BLaER1 treated with 17β-estradiol and CSF1 and Interleukin-3, amounts not matched to agents 10 nM and 100 nM (cell line): ENCODE results near the gene PTPRH.

Source experiments
- H3K27ac ChIP-seq, 11 experiments: shearing (Covaris generic); formaldehyde crosslinking; 2 replicates each; pipeline ENCODE4 v1.8.1; 2022
- H3K27me3 ChIP-seq, 11 experiments: shearing (Covaris generic); formaldehyde crosslinking; 2 replicates each; pipeline ENCODE4 v1.8.1; 2022
- H3K36me3 ChIP-seq, 11 experiments: shearing (Covaris generic); formaldehyde crosslinking; 2 replicates each; pipeline ENCODE4 v1.8.1; 2022
- H3K4me1 ChIP-seq, 10 experiments: shearing (Covaris generic); formaldehyde crosslinking; 2 replicates each; pipeline ENCODE4 v1.8.1; 2022
- H3K4me2 ChIP-seq, 11 experiments: shearing (Covaris generic); formaldehyde crosslinking; 2 replicates each; pipeline ENCODE4 v1.8.1; 2022
- H3K4me3 ChIP-seq, 10 experiments: shearing (Covaris generic); formaldehyde crosslinking; 2 replicates each; pipeline ENCODE4 v1.8.1; 2022
- H3K9ac ChIP-seq, 11 experiments: shearing (Covaris generic); formaldehyde crosslinking; 2 replicates each; pipeline ENCODE4 v1.8.1; 2022
- H3K9me3 ChIP-seq, 11 experiments: shearing (Covaris generic); formaldehyde crosslinking; replicated peaks in 1 of 11; 2 replicates each; pipeline ENCODE4 v1.8.1; 2022
- H4K20me1 ChIP-seq, 11 experiments: shearing (Covaris generic); formaldehyde crosslinking; 2 replicates each; pipeline ENCODE4 v1.8.1; 2022
- Cebpa-rat ChIP-seq, 11 experiments: shearing (Covaris generic); IDR thresholded peaks; 2 replicates each; pipeline ENCODE4 v1.8.1; 2022

The PTPRH gene

GRCh38 chr19:55253842-55254624 is 44.7 kb upstream of the PTPRH start:
- Histone ChIP-seq H3K4me2 (peak overlapping the region; percentile 96 to 100 (median 99)), H3K36me3 (peaks cover 6 to 38% (median 23%) of the 10 kb centered on the region in 11 experiments; a peak in 20 of 22 replicates), H3K4me1 (peaks cover 77 to 86% (median 82%) of the 10 kb centered on the region in 10 experiments), H3K27me3 (no peaks in the 10 kb centered on the region), H3K27ac (peak overlapping the region; percentile 79 to 98 (median 96)), H3K9me3 (no peaks in the 10 kb centered on the region), H4K20me1 (peaks cover 79 to 96% (median 94%) of the 10 kb centered on the region in 11 experiments), H3K4me3 (peak overlapping the region; percentile 79 to 96 (median 93)), H3K9ac (peak overlapping the region; percentile 92 to 99 (median 97))
- no peak for TF ChIP-seq Cebpa-rat (IDR thresholded peaks at IDR 0.05)

- H3K4me2 ChIP-seq, result peak overlapping the region; percentile 96 to 100 (median 99)
- peak overlapping the region; percentile 92 to 99 (median 97) for H3K9ac ChIP-seq
- peak overlapping the region; percentile 79 to 98 (median 96); a peak in 21 of 22 replicates for H3K27ac ChIP-seq
- no peaks in the 10 kb centered on the region for H3K9me3 ChIP-seq
- no peaks in the 10 kb centered on the region for H3K27me3 ChIP-seq
- H3K36me3 ChIP-seq, result peaks cover 6 to 48% (median 32%) of the 10 kb centered on the region in 11 experiments; a peak in 21 of 22 replicates
- H3K4me3 ChIP-seq, result peak overlapping the region; percentile 79 to 96 (median 93)
- H3K4me1 ChIP-seq, result peaks cover 87 to 97% (median 92%) of the 10 kb centered on the region in 10 experiments
- TF ChIP-seq Cebpa-rat (IDR thresholded peaks at IDR 0.05), result no peak
- H4K20me1 ChIP-seq, result peaks cover 87 to 100% (median 100%) of the 10 kb centered on the region in 11 experiments
Measured at GRCh38 chr19:55252760-55253663, 43.7 kb upstream of the PTPRH start.

DNA sequence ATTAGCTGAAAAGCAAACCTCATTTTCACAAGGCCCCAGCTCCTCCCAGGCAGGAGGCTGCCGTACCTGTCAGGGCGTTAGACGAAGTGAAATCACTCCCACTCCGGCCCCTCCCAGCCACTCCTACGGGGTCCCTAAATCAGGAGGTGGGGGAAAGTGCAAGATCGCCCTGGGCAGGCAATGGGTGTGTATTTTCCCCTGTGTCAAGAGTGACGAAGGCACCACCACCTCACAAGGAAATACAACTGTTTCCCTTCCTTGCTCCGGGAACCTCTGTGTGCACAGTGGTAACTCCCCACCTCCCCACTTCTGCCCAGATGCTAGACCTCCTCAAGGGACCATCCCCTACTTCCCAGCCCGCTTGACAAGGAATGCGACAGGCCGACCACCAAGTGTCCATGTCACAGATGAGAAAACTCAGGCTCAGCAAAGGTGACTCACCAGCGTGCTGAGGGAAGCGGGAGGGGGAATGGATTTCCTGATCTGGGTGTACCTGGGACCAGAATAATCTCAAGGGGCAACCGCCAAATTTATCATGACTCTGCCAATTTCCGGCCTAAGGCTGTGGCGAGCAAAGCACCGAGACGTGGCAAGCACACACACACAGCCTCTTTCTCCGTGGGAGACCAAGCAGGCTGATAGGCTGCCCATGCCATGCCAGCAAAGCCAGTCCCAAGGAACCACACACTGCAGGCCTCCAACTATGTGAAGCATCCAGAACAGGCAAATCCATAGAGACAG is 42.2 kb upstream of the PTPRH start:
- H4K20me1 ChIP-seq, result peaks cover 87 to 100% (median 100%) of the 10 kb centered on the region in 11 experiments

DNA sequence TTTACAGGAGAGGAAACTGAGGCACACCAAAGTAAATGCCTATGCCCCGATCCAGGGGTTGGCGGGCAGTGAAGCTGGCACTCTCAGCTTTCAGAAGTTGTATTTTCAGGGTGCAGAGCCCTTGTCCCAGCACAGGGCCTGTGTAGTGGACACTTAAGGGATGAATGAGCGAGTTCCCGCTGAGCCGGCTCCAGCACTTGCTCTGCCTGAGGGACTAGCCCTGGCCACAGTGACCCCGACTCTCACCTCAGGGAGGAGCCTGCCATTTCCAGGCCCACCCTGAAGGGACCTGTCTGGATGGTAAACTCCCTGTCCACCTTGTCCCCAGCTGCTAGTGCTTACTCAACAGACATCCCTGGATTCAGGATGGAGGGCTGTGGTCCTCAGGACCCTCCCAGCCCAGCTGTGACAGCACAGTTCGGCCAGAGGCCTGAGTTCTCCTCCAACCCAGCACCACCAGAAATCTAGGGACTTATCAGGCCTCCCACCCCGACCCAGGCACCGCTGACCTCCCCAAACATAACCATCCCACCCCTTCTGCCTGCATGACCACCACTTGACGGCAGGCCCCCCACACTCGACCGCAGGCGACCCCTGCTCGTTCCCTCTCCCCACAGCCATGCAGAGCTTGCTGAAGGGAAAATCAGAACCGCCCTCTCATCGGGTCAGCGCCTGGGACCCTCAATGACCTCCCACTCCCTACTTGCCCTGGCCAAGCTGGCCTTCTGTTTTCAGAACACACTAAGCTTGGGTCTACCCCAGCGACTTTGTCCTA is 41.1 kb upstream of the PTPRH start:
- Histone ChIP-seq H3K27me3 (no peaks in the 10 kb centered on the region), H3K27ac (peak overlapping the region in 10 of 11 experiments; percentile 17 to 98 (median 96); a peak in 18 of 22 replicates), H3K4me2 (peak overlapping the region; percentile 96 to 100 (median 99)), H4K20me1 (peaks cover 90 to 100% (median 100%) of the 10 kb centered on the region in 11 experiments), H3K36me3 (peaks cover 24 to 73% (median 57%) of the 10 kb centered on the region in 11 experiments), H3K9me3 (no peaks in the 10 kb centered on the region), H3K4me3 (no peak overlapping the region; a peak in 1 of 20 replicates), H3K4me1 (peaks cover 81 to 90% (median 85%) of the 10 kb centered on the region in 10 experiments), H3K9ac (peak overlapping the region; percentile 92 to 99 (median 97); a peak in 19 of 22 replicates)
- no peak for TF ChIP-seq Cebpa-rat (IDR thresholded peaks at IDR 0.05)

More for the DNA sequence above, 42.2 kb upstream of the PTPRH start:
- H3K9ac ChIP-seq, result peak overlapping the region; percentile 92 to 99 (median 97); a peak in 21 of 22 replicates
- peak overlapping the region; percentile 96 to 100 (median 99) for H3K4me2 ChIP-seq
- H3K27ac ChIP-seq, result peak overlapping the region in 10 of 11 experiments; percentile 17 to 98 (median 96); a peak in 20 of 22 replicates
- no peak for TF ChIP-seq Cebpa-rat (IDR thresholded peaks at IDR 0.05)
- peaks cover 92 to 100% (median 96%) of the 10 kb centered on the region in 10 experiments for H3K4me1 ChIP-seq
- no peaks in the 10 kb centered on the region for H3K27me3 ChIP-seq
- H3K9me3 ChIP-seq, result no peaks in the 10 kb centered on the region
- H3K36me3 ChIP-seq, result peaks cover 13 to 63% (median 47%) of the 10 kb centered on the region in 11 experiments
- peak overlapping the region in 9 of 10 experiments; percentile 8 to 96 (median 36); a peak in 13 of 20 replicates for H3K4me3 ChIP-seq

DNA sequence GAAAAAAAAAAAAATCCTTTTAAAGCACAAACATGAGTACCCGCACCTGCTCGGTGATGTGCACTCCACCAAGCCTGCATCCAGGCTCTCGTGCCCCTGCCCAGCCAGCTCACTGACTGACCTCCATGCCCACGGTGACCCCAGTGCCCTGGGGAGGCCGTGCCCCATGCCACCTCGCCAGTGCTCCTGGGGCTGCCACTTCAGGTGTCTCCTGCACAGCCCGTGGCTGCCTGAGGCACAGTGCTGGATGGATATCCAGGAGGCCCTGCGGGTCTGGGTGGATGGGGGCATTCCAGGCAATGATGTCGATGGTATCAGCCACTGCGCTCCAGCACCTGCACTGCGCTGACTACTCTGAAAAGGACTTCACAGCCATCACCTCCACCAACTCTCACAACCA is 40.5 kb upstream of the PTPRH start:
- peak overlapping the region in 7 of 11 experiments; percentile 17 to 99 (median 97); a peak in 8 of 22 replicates for H3K9ac ChIP-seq
- no peaks in the 10 kb centered on the region for H3K27me3 ChIP-seq
- no peak overlapping the region for H3K4me3 ChIP-seq
- H3K27ac ChIP-seq, result peak overlapping the region in 2 of 11 experiments; percentile 96 to 97; a peak in 2 of 22 replicates
- H3K36me3 ChIP-seq, result peaks cover 30 to 80% (median 63%) of the 10 kb centered on the region in 11 experiments
- H3K4me1 ChIP-seq, result peaks cover 75 to 84% (median 79%) of the 10 kb centered on the region in 10 experiments
- H3K4me2 ChIP-seq, result peak overlapping the region; percentile 27 to 100 (median 99); a peak in 19 of 22 replicates
- no peaks in the 10 kb centered on the region for H3K9me3 ChIP-seq
- TF ChIP-seq Cebpa-rat (IDR thresholded peaks at IDR 0.05), result no peak
- peaks cover 91 to 100% (median 100%) of the 10 kb centered on the region in 11 experiments for H4K20me1 ChIP-seq

GRCh38 chr19:55248704-55249103 is 39.4 kb upstream of the PTPRH start:
- no peaks in the 10 kb centered on the region for H3K27me3 ChIP-seq
- no peak for TF ChIP-seq Cebpa-rat (IDR thresholded peaks at IDR 0.05)
- peaks cover 100% of the 10 kb centered on the region in 11 experiments for H4K20me1 ChIP-seq
- H3K9ac ChIP-seq, result peak overlapping the region in 9 of 11 experiments; percentile 24 to 63 (median 46); a peak in 16 of 22 replicates
- peak overlapping the region in 10 of 11 experiments; percentile 1 to 77 (median 30); a peak in 13 of 22 replicates for H3K27ac ChIP-seq
- H3K36me3 ChIP-seq, result peaks cover 41 to 91% (median 75%) of the 10 kb centered on the region in 11 experiments
- H3K4me2 ChIP-seq, result peak overlapping the region; percentile 57 to 100 (median 99); a peak in 21 of 22 replicates
- H3K9me3 ChIP-seq, result no peaks in the 10 kb centered on the region
- no peak overlapping the region for H3K4me3 ChIP-seq
- peaks cover 68 to 73% (median 70%) of the 10 kb centered on the region in 10 experiments for H3K4me1 ChIP-seq

- Histone ChIP-seq H3K4me2 (peak overlapping the region; percentile 57 to 100 (median 99)), H3K9ac (peak overlapping the region in 10 of 11 experiments; percentile 18 to 63 (median 48); a peak in 18 of 22 replicates)
Measured at GRCh38 chr19:55248166-55248675, 38.9 kb upstream of the PTPRH start.

More at GRCh38 chr19:55248166-55248675, 38.9 kb upstream of the PTPRH start:
- H3K27ac ChIP-seq, result peak overlapping the region; percentile 1 to 77 (median 33); a peak in 12 of 22 replicates
- H4K20me1 ChIP-seq, result peaks cover 100% of the 10 kb centered on the region in 11 experiments
- no peaks in the 10 kb centered on the region for H3K27me3 ChIP-seq
- no peak for TF ChIP-seq Cebpa-rat (IDR thresholded peaks at IDR 0.05)
- H3K36me3 ChIP-seq, result peaks cover 46 to 93% (median 80%) of the 10 kb centered on the region in 11 experiments
- H3K4me3 ChIP-seq, result no peak overlapping the region
- peaks cover 63 to 68% (median 65%) of the 10 kb centered on the region in 10 experiments for H3K4me1 ChIP-seq
- no peaks in the 10 kb centered on the region for H3K9me3 ChIP-seq
